Bronchial epithelial cell (primary cell): ENCODE measurements around the gene CTSA. TPM values are rescaled to one million over a fixed set of nuclear protein-coding genes. Genes with fewer than 3 reads are reported as not detected.
"Not testable (repeated sequence)": the region's sequence is repeated elsewhere in the genome, so short reads cannot be mapped to it uniquely, and the experiment has no call there.

ENCODE experiments used
- DNase-seq: peaks from one replicate; pipeline ENCODE4 v3.0.0-alpha.2; 2010; ENCODE audit warnings: low read depth
- FAIRE-seq: peaks from 2 replicates; lab custom pipeline; 2011; peaks lifted over from hg19 to GRCh38; lab: Jason Lieb, UNC
- H3K27me3 ChIP-seq: 2 replicates; pipeline ENCODE4 v1.5.1; 2011; ENCODE audit warnings: low read length; ENCODE audit not compliant: control insufficient read depth, insufficient read depth
- H3K36me3 ChIP-seq: 2 replicates; pipeline ENCODE4 v1.5.1; 2011; ENCODE audit warnings: low read length; ENCODE audit not compliant: control insufficient read depth, insufficient read depth
- H3K4me3 ChIP-seq: 2 replicates; pipeline ENCODE4 v1.5.1; 2011; ENCODE audit warnings: mild to moderate bottlenecking, low read depth, low read length, control low read depth
- CTCF ChIP-seq: IDR thresholded peaks from 2 replicates; pipeline ENCODE4 v1.5.1; 2011; ENCODE audit warnings: mild to moderate bottlenecking, moderate library complexity, low read length, control low read depth, inconsistent platforms; ENCODE audit not compliant: insufficient read depth, severe bottlenecking
- total RNA-seq: library from RNA; depleted of rRNA; stranded (reverse); fragments of >200 nt; gene quantifications from 2 replicates; pipeline ENCODE4 v1.2.1, GENCODE V29; 2014

CTSA gene
- total RNA-seq, 1 donor from 2014 or later: 16.8 TPM

GRCh38 chr20:45899046-45899835, 8.1 kb downstream of the CTSA start:
- Histone ChIP-seq H3K36me3 (peaks cover 22% of the 10 kb centered on the region), H3K27me3 (no peaks in the 10 kb centered on the region), H3K4me3 (no peak overlapping the region)
- FAIRE-seq: no peak
- TF ChIP-seq CTCF: no peak
- DNase-seq: no peak

GRCh38 chr20:45901332-45901731, 10.2 kb downstream of the CTSA start:
- DNase-seq, H3K27me3 ChIP-seq, H3K4me3 ChIP-seq, FAIRE-seq: not testable (repeated sequence)
- H3K36me3 ChIP-seq: peaks cover 22% of the 10 kb centered on the region

GRCh38 chr20:45902199-45902701, 11.1 kb downstream of the CTSA start:
- DNase-seq: no peak
- Histone ChIP-seq H3K4me3 (no peak overlapping the region), H3K36me3 (peaks cover 18% of the 10 kb centered on the region), H3K27me3 (no peaks in the 10 kb centered on the region)
- TF ChIP-seq CTCF: no peak
- no peak for FAIRE-seq

- Histone ChIP-seq H3K36me3 (peaks cover 11% of the 10 kb centered on the region), H3K4me3 (no peak overlapping the region), H3K27me3 (no peaks in the 10 kb centered on the region)
- FAIRE-seq (no peak), DNase-seq (no peak)
- TF ChIP-seq CTCF: no peak
Measured at GRCh38 chr20:45904583-45905504, 13.7 kb downstream of the CTSA start.

GRCh38 chr20:45905505-45906079, 14.5 kb downstream of the CTSA start:
- DNase-seq: peak; percentile 93
- no peak for TF ChIP-seq CTCF
- Histone ChIP-seq H3K27me3 (no peaks in the 10 kb centered on the region), H3K4me3 (no peak overlapping the region), H3K36me3 (peaks cover 11% of the 10 kb centered on the region)
- no peak for FAIRE-seq
